Measurements from ENCODE around the gene TMED8. TPM values are rescaled to one million over a fixed set of nuclear protein-coding genes. Genes with fewer than 3 reads are reported as not detected.

Gene TMED8
- total and polyA plus RNA-seq, 8 donors, result 12.7 to 19.8 (median 16.6) TPM

DNA sequence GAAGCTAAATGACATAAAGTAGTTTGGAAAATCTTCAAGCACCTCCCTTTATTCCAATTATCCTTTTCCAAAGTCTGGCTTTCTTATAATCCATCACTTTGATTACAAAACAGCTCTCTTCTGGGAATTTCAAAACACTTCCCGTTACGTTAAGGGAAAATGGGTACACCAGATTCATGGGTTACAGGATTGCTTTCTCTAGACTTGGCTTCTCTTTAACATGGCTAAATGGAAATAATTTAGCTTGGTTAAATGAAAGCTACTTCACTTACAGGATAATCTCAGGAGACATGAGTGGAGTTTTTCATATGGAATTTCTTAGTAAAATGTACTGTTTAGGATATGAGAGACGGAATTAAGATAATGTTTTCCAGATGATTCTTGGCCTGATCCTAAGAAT, 41.3 kb downstream of the TMED8 start:
- no peak for TF ChIP-seq CTCF (IDR thresholded peaks at IDR 0.05)
- no peaks in the 10 kb centered on the region for H3K9me3 ChIP-seq
- no peaks in the 10 kb centered on the region for H3K27me3 ChIP-seq
- H3K36me3 ChIP-seq, result peaks cover 0 to 20% of the 10 kb centered on the region in 2 donors
- no peak overlapping the region for H3K27ac ChIP-seq
- no peak for ATAC-seq
- H3K4me3 ChIP-seq, result no peak overlapping the region
- intact Hi-C loops (cut with DNase I), result no loop called here
- no peaks in the 10 kb centered on the region for H3K4me1 ChIP-seq
- no peak for DNase-seq

- no peaks in the 10 kb centered on the region for H3K27me3 ChIP-seq
- H3K4me1 ChIP-seq, result no peaks in the 10 kb centered on the region
- ATAC-seq, result no peak
- H3K27ac ChIP-seq, result no peak overlapping the region
- DNase-seq, result no peak
- no peak overlapping the region for H3K4me3 ChIP-seq
- intact Hi-C loops (cut with DNase I), result no loop called here
- no peaks in the 10 kb centered on the region for H3K36me3 ChIP-seq
- no peaks in the 10 kb centered on the region for H3K9me3 ChIP-seq
- TF ChIP-seq CTCF (IDR thresholded peaks at IDR 0.05), result no peak
These were observed 47.0 kb downstream of the TMED8 start for GRCh38 chr14:77329872-77330271.

GRCh38 chr14:77327111-77327510, 49.8 kb downstream of the TMED8 start:
- no peak for ATAC-seq
- Histone ChIP-seq H3K9me3 (no peaks in the 10 kb centered on the region), H3K27me3 (no peaks in the 10 kb centered on the region), H3K4me3 (no peak overlapping the region), H3K27ac (no peak overlapping the region), H3K4me1 (peaks cover 0 to 6% of the 10 kb centered on the region in 2 donors), H3K36me3 (no peaks in the 10 kb centered on the region)
- intact Hi-C loops (cut with DNase I), result no loop called here
- no peak for DNase-seq
- no peak for TF ChIP-seq CTCF (IDR thresholded peaks at IDR 0.05)

- no peak overlapping the region for H3K4me3 ChIP-seq
- no peaks in the 10 kb centered on the region for H3K36me3 ChIP-seq
- H3K27me3 ChIP-seq, result no peaks in the 10 kb centered on the region
- TF ChIP-seq CTCF (IDR thresholded peaks at IDR 0.05), result no peak
- peaks cover 0 to 9% of the 10 kb centered on the region in 2 donors for H3K4me1 ChIP-seq
- ATAC-seq (no peak), DNase-seq (no peak)
- H3K27ac ChIP-seq, result no peak overlapping the region
- intact Hi-C loops (cut with DNase I), result no loop called here
- H3K9me3 ChIP-seq, result no peaks in the 10 kb centered on the region
These were observed 51.2 kb downstream of the TMED8 start for GRCh38 chr14:77325746-77326094.

DNA sequence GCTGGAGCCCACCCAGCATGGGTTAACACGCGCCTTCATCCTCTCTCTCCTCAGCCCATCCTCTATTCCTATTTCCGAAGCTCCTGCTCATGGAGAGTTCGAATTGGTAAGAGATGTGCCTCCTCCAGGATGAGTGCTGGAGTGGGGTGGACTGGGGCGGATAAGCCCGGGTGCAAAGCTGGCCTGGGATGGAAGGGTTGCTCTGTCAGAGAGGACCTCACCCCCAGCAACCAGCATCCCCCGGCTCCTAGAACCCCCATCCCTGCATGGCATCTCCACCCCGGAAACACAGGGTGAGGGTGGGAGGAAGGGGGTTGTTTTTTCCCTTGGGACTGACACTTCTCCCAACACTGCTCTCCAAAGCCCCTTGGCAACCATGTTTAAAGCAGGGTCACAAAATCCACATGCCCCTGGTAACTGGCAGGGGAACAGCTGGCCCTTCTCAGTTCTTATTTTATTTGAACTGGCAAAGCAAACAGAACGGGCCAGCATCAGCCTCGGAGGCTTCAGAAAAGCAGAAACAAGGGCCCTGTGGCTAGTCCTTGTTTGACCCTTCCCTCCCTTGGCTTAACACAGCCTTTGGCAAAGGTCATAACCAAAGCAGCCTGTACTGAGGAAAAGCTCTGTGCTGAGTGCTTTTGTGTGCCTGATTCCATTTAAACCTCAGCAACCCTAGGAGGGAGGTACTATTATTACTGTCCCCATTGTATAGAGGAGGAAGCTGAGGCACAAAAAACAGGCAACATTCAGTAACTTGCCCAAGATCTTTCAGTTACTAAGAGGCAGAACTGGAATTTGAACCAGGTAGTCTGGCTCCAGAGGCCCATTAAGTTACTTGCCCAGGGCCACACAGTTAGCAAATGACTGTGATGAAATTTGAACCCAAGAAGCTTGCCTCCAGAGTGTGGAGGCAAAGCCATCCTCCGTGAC, 51.8 kb downstream of the TMED8 start:
- H3K27me3 ChIP-seq, result no peaks in the 10 kb centered on the region
- DNase-seq (no peak), ATAC-seq (no peak)
- intact Hi-C loops (cut with DNase I), result no loop called here
- no peaks in the 10 kb centered on the region for H3K9me3 ChIP-seq
- H3K36me3 ChIP-seq, result no peaks in the 10 kb centered on the region
- H3K27ac ChIP-seq, result no peak overlapping the region
- peaks cover 0 to 9% of the 10 kb centered on the region in 2 donors for H3K4me1 ChIP-seq
- H3K4me3 ChIP-seq, result no peak overlapping the region
- no peak for TF ChIP-seq CTCF (IDR thresholded peaks at IDR 0.05)

Measured in left lung (tissue), 10 donors.